ENCODE results near the gene NRXN3.

NRXN3 gene

DNA sequence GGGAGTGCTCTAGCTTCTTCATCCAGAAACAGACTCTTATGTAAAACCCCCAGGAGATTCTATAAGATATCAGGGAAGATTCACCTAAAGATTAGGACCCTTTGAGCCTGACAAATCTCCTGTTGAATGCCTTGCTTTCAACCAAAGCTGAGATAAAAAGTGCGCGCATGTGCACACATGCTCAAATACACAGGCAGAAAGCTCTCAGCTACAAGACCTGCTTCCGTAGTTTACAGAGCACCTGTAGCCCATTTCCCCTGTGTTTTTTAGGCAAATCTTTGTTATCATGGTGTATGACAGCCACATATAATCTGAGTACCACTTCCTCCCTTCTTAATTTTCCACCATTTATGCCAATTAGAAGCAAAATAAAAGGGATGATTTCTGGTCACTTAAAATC is 866.9 kb downstream of the NRXN3 start:
- DNase-seq = no peak

DNA sequence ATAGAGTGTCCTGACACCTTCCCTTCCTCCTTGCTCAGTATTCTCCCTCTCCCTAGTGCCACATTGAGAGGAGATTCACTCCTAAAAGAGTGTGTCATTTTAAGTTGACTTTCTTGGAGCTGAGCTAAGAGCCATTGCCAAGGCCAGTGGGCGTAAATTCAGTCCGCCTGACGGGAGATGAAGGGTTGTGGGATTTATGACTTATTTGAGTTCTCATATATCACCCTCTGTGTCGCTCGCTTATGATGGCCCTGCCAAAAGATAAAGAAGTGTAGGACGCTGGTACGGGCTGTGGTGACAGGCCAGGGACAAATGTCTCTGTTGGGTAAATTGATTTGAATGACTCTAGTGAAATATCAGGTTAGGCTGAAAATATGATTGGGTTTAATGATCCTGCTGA is 867.4 kb downstream of the NRXN3 start:
- no peak for DNase-seq

DNA sequence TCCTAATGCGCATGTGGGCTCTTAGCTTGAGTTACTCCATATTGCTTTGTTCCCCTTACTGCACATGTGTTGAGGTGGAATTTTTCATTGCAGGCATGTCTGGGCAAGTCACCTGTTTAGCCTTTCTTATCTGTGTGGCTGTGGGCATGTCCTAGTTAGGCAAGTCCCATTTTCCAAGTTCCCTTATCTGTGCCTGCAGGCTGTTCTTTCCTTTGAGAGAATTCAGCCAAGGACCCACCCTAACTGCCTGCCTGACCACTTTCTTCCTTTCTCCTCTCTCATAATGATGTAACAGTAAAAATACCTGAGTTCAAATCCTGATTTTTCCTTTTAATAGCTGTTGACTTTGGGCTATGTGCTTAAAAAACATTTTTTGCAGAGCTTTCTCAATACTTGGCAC is 870.6 kb downstream of the NRXN3 start:
- DNase-seq = no peak

DNA sequence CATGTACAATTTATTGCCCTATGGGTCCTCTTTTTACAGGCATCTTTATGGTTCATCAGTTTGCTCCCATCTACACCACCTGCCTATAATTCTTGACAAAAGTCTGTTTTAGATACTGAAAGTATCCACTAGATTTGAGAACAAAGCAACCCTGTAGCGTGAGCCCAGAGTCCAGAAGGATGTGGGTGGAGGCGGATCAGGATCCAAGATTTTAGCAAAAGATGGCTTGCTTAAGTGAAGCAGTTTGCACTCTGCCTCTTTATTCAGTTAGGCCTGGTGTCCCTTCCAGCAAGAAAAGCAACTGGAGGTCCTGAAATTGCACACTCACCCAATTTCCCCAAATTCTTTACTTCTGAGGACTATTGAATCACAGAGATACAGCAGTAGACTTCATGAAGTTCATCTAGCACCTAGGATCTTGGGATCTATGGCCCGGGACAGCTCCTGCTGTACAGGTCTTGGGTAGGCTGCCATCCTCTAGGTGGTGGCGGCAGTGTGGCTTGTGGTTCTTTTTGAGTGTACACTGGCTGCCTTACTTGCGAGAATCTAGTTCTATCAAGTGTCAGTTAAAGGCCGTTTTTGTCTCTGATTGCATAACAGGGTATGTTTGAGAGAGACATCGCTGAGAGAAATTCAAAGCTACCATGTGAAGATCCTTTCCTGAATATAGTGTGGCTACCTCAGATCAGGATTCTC is 873.2 kb downstream of the NRXN3 start:
- no peak for DNase-seq

DNA sequence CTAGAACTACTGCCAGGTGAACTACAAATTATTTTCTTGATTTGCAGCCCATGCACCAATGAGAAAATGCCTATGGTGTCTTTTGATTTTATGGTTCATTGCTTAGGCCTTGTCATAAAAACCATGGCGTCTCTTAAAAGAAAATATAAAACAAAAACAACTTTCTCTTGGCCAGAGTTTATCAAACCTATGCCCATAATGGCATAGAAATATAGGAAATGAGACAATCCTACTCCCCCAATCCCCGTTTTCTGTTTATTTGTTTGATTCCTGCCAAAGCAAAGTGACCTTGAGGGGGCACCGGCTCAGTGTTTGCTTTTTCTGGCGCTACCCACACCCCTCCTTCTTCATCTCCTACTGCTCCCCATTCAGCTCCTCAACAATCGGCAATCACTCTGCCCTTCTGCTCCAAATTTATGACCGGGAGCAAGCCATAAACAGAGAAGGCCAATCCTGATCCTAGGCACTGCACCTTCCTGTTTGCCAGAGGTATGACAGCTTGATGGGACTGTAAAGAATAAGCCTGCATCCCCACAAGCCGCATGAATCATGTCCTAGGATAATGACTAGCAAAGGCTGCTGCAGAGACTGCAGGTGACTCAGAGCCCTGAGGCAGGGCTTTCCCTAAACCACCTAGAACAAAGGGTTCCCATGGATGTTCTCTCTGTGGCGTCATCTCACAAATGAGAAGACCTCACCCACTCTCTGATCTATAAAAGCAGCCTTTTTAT is 874.9 kb downstream of the NRXN3 start:
- DNase-seq = no peak

DNA sequence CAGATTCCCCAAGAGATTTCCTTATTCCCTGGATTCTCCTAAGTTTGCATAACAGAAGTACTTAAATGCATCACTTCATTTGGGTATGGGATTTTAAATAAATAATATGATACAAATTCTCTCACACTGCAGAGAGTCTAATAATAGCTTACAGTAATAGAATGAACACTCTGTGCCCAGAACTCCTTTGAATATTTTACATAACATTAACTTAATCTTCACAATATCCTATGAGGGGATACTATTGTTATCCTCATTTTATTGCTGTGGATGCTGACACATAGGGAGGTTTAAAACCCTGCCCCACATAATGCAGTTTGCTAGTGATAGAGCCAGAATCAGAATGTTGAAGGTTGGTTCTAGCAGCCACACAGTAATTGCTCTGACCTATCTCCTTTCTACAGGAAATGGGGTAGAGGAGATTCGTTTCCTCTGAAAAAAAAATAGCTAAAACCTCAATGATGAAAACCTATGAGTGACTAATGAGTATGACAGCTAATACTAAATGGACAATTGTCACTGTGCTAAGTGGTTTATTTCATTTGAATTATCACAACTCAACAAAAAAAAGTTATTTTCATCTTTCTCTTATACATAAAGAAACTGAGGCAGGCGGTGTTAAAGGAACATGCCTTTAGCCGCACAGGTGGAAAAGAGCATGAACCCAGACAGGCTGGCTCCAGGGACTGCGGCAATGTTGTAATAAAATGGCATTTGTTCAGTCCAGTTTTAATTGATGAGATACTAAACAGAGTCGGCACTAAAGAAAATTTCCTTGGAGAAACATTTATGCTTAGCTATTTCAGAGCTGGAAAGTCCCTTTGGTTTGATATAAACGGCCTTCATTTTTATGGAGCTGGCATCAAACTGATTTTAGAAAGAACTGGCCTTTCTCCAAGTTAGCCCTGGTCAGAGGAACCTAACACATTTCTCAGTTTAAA is 880.9 kb downstream of the NRXN3 start:
- no peak for DNase-seq

DNA sequence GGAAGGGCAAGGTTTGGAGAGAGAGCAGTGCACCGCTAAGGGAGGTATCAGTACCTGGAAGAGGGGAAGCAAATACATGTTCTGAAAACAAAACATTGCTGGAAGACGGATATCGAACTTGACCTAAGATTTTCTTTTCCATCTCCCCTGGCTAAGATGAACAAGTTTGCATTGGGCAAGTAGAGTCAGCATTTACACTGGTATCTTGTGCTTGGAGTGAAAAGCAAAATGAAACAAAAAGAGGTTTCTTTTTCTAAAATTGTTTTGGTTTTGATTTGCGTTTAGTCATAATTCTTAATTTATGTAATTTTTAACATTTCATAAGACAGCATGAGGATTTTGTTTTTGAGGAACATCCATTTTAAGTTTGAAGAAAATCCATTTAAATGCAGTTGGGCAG is 881.6 kb downstream of the NRXN3 start:
- DNase-seq = no peak

DNA sequence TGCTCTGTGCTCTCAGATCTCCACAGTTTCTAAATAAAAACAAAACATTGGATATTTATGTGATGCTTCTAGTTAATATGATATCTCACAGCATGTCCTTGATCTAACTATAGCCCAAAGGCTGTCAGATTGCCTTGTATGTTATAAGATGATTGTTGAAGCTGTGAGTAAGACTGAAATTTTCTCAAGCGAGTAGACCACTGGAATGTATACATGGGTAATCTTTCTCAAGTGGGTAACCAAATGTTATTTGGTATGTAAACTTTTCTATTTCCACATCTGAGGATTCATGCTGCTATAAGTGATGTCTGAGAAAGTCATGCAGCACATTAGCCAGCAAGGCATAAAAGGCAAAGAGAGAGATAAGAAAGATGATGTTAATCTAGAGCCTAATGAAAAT is 886.7 kb downstream of the NRXN3 start:
- DNase-seq = no peak

DNA sequence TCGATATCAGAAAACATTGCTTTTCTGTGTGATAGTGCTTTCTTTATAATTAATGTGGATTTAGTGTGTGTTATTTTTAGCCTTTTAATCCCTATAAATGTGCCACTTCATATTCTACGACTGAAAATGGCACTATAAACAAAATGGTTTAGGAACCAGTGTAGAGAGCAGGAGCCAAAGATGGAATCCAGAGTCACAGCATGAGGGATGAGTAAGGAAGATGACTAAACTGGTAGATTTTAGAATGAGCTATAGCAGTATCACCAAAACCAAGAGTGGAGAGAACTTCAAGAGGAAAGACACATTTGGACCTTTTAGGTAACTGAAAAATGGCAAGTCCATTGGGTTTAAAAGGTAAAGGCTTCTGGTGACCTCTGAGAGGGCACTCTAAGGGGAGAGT is 887.2 kb downstream of the NRXN3 start:
- DNase-seq = no peak

DNA sequence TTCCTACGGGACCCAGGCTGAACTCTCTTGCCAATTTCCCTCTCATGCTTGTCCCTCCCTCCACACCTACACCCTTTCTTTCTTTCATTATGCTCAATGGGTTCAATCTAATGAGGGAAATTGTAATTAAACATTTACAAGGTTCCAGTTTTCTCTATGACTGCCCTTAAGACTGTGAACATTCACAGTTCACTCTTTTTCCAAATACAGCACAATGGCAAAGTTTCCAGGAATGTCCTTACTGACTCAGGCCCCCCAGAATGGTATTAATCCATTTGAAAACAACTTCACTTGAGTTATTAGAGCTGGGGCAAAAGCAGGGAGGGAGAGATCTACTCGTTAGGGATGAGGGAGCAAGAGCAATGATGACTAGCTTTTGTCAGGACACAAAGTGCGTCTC is 892.1 kb downstream of the NRXN3 start:
- no peak for DNase-seq

DNA sequence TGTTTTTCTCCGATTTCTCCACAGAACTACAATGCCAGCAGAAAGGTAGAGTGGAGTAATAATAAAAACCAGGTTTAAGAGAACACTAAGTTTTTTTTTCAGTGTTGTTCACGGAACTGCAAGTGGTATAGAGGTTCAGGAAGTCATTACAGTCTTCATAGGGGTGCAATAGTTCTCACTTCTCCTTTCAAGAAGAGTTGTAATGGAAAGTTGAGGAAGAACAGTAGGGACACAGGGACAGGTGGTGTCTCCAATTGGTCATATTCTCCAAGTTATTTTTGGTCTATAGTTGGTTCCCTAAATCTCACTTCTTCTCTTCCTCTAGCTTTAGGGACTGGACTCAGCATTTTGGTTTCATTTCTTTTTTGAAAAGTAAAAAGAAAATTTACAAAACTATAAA is 894.0 kb downstream of the NRXN3 start:
- DNase-seq = no peak

DNA sequence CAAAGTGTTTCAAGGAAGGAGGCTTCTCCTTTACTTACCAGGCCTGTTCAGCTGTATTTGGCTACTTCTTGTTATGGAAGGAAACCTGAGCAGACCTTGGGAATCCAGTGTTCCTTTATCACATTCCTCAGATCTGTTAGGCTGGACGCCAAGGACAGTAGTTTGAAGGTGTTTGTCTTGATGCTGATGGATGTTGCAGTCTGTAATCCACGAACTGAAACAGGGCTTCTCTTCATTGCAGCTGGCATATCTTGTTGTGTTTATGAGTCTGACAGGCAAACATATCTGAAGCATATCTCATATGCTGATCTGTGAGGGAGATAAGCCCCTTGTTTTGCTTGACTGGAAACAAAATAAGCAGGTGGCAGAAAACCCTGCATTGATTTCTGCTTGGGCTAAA is 904.3 kb downstream of the NRXN3 start:
- no peak for DNase-seq

DNA sequence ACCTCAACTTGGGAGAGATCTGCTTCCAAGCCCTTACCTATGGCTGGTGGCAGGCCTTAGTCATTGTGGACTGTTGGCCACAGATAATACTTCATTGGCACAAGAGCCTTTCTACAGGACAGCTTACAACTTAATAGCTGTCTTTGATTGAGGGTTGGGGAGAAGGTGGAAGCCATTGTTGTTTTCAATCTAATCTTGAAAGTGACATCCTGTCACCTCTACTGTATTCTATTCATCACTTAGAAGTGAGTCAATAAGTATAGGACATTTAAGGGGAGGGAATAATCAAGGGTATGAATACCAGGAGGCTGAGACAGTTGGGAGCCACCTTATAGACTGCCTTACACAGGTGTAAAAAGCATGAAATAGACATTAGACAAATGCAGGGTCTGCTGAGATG is 906.3 kb downstream of the NRXN3 start:
- DNase-seq = no peak

DNA sequence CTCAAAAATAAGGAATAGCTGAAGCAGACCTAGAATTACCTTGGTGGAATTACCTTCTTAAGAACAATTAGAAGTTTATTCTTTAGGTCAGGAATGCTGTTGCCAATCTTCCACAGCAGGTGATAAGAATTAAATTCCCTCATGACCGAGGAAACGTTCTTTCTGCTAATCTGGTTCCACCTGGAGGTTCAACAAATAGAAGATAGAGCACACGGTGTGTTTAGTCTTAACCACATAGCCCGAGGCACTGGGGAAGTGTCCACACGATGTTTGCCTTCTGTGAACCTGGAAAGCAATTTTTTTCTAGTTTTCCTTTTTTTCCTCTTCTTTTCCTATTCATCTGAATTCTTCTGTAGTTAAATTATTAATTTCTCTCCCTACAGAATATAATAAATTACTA is 906.9 kb downstream of the NRXN3 start:
- DNase-seq = no peak

DNA sequence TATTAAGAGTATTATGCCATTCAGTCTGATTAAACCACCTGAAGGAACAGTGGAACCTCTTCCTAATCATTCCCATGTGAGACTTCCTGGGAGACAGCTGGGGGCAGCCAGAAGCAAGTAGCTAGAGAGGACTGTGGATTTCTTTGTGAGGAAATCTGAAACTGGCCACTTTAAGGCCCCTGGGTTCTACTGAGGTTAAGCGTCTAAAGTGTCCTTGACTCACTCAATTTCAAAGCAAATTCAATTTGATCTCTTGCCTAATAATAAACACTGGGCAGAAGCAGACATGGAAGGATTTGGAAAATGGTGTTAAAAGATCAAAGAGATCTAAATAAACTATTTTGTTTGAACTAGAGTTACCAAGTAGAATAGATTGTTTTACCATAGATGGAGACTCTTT is 909.9 kb downstream of the NRXN3 start:
- DNase-seq = no peak

DNA sequence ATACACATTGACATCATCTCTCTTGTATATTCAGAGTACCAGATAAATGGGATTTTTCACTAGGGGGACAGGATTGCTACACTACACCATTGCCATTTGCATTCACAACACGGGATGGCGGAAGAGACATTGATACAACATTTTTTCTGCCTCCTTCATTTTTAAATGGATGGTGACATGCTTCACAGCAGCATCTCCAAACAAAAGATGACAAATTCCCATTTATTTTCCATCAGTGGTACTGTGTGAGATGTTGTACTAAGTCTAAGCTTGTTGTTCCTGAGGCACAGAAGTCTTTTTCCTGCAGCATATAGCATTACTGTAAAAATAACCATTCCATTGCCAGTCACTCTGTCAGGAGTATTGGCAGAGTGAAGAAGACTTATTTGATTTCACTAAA is 912.7 kb downstream of the NRXN3 start:
- DNase-seq = no peak

DNA sequence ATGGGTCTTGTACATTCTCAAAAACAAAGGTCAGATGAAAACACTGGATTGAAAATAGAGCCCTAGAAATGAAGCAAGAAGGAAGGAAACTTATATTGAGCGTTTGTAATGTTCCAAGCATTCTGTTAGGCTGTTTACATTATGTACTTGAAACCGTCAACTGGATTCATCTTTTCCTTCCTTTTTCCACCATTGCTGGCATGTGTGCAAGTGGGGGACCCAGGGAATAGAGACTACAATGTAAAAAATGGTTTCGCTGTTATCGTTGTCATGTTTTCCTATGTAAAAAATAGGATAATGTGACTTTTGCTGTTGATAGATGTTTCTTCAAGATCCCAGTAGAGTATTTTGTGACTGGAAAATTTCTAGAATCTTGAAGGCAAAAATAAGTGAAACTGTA is 913.2 kb downstream of the NRXN3 start:
- DNase-seq = no peak

DNA sequence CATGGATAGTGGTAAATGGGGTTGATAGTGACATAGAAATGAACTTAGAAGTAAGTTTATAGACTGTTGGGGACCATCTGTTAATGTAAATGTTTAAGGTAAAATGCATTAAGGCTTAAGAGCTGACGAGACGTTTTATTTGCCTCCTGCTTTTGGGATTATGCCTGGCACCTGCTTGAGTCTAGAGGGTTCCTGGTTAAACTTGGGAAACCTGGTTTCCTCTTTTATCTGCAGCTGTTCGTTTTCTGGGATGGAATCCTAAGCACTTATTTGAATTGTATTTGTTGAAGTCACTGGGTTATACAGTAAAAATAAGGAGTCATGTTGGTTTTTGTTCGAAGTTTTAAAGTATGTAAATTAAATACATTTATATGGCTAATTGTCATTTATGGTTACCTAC is 914.7 kb downstream of the NRXN3 start:
- DNase-seq = no peak

DNA sequence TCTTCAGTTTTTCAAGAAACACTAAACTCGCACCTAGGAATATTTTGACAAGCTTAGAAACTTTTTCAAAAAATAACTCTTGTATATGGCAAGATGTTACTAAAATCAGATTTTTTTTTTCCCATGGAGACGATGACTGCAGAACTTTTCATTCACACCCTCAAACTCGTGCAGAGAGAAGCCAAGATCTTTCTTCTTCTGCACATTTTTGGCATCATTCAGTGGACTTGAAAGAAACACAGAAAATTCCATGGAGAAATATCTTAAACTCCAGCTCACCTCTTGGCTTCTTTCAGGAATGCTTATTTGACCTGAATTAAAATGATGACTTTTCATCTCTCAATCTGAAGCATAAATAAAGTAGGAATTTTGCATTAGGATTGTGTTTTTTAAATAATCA is 919.4 kb downstream of the NRXN3 start:
- DNase-seq = no peak

DNA sequence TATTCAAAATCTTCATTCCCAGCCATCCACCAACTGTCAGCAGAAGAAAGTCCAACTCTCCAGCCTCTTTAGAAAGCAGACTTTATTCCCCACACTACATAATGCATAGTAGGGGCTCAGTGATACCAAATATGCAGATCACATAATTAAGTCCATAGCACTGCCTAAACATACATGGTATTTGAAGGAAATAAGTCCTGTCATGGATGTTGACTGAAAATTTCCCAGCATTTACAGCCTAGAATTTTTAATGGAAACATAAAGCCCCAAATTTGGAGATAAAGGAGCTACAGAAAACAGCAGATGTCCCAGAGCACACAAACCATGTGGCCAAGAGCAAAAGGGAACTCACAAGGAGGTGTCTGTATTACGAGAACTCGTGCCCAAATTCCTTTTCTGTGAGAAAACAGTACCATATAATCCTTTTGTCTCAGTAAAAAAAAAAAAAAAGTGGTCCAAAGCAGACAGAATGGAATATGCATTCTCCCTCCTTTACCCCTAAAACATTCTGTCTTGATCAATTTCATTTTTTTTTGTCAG is 920.5 kb downstream of the NRXN3 start:
- DNase-seq = no peak

DNA sequence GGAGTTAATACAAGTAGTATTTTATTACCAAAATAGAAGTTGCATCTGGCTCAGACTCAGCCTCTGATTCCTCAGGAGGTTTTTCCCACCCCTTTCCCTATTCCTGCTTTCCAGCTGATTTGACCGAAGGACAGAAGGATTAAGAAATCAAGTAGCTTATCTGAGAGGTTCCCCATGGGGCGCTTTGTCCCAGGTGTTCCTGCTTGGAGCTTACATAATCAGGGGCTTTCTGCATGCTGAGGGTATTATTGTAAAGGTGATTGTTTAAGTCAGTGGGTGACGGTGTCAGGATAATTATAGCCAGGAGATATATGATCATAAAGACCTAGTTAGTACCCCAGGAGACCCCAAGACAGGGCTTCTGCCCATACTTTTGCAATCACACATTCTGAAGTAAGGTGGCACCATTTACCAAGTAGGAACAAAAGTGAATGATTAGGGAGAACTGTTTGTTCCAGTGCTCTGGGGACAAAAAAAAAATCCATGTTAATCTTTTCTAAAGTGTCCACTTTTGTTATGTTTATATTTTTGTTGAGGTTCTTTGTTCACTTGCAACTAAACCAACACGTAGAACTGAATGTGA is 921.3 kb downstream of the NRXN3 start:
- DNase-seq = no peak

DNA sequence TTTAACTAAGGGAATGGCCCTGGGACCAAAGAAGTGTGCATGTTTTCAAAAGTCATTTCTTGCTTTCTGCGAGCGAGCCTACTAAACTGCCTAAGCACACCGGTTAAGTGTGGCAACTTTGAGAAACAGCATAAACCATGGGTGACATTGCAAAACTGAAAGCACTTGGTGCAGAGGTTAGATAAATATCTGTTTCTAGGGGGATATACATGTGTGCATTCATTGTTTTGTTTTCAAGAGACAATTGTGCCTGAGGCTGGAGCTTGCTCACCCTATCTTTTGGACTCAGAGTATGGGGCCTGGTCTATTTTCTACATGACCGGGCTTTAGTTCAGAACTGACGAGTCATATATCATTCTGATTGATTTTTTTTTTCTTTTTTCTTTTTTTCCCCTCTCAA is 923.4 kb downstream of the NRXN3 start:
- no peak for DNase-seq

DNA sequence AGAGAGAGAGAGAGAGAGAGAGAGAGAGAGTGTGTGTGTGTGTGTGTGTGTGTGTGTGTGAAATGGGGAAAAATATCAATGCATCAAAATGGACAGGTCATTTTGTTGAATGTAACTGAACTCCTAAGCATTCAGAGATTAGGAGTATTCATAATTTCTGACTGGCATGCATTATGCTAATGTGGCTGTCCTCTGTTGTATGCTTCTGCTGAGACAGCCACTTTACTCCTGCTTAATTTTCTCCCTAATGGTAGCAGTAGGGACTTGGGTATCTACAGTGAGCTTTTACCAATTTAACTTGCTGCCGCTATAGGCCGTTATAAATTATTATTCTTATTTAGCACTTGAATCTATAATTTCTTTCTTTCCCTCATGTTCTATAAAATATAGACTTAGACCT is 924.8 kb downstream of the NRXN3 start:
- no peak for DNase-seq
